Psoas muscle (tissue), 8 donors: ENCODE data around the gene TAC3. TPM values are rescaled to one million over a fixed set of nuclear protein-coding genes. Genes with fewer than 3 reads are reported as not detected.

Source experiments
- ATAC-seq, 4 donors: fragments of 200-7000 bp; cut with Tn5 transposase; one replicate each; pipeline ENCODE4 v1.9.1; 2020; ENCODE audit warnings: moderate library complexity in 3 of 4, mild to moderate bottlenecking in 2 of 4
- DNase-seq, 2 donors: peaks; one replicate each; pipeline ENCODE4 v3.0.0-alpha.2; 2020
- H3K27ac ChIP-seq: fragments of 200-600 bp; one replicate; pipeline ENCODE4 v1.8.0; 2022
- H3K27me3 ChIP-seq, 3 donors: fragments of 200-600 bp in 1 of 3; one replicate each; pipeline versions ENCODE4 v1.6.1 to v1.8.0; 2013 to 2022; ENCODE audit warnings: low read length in 2 of 3, mild to moderate bottlenecking in 2 of 3, moderate library complexity in 1 of 3; ENCODE audit not compliant: insufficient read depth in 3 of 3
- H3K36me3 ChIP-seq, 2 donors: fragments of 200-600 bp in 1 of 2; one replicate each; pipeline versions ENCODE4 v1.6.1 to v1.8.0; 2013 to 2022; ENCODE audit warnings: low read depth in 1 of 2, mild to moderate bottlenecking in 1 of 2, moderate library complexity in 1 of 2; ENCODE audit not compliant: insufficient read depth in 1 of 2
- H3K4me1 ChIP-seq: fragments of 200-600 bp; one replicate; pipeline ENCODE4 v1.8.0; 2022
- H3K4me3 ChIP-seq: fragments of 200-600 bp; one replicate; pipeline ENCODE4 v1.8.0; 2022; ENCODE audit warnings: mild to moderate bottlenecking
- H3K9me3 ChIP-seq: fragments of 200-600 bp; one replicate; pipeline ENCODE4 v1.8.0; 2022
- WGBS, 3 donors: extraction: QIAGEN DNeasy Blood & Tissue Kit; methylation state at CpG; one replicate each; pipeline versions ENCODE4 v1.1.6 to v1.1.7; 2013; 5-methylcytosine and 5-hydroxymethylcytosine counted together
- intact Hi-C, 2 donors: fragments of 100-400 bp; cut with DNase I; formaldehyde crosslinking; loops; one replicate each; pipeline versions ENCODE4 v1.11.0 to v1.14.2; 2022
- polyA plus RNA-seq, 3 donors: library from polyadenylated mRNA; stranded (reverse); fragments of 200-250 nt; gene quantifications; one replicate each; pipeline ENCODE4 v1.2.3, GENCODE V29; 2013
- total RNA-seq, 4 donors: library from RNA; stranded (reverse); fragmentation: NEBNext Ultra II Directional in 2 of 4; extraction: Animal tissue kit (Norgen Biotek cat#: 25700) in 2 of 4; gene quantifications; one replicate each; pipeline versions ENCODE4 v1.2.1 to v1.2.4, GENCODE V29; 2021 to 2023
- TF ChIP-seq, protein P1 (sequence below): fragments of 200-600 bp; IDR thresholded peaks from one replicate; pipeline ENCODE4 v1.8.0; 2022; ENCODE audit warnings: antibody characterized with exemption
- donor health status: healthy with polysubstance abuse.
- donor health status: DM: no; HTN: no; CAD: no; lungs with moderate emphysema.
- donor health status: Bipolar disorder and iron deficiency.
- donor health status: healthy.
- donor health status: DM: yes; HTN: yes; CAD: no.
- donor health status: DM: no; HTN: no; CAD: no.
- donor health status: DM: no; HTN: no; CAD: no.
- donor health status: DM: yes; HTN: yes; CAD: no.

TAC3 gene
- total and polyA plus RNA-seq, 7 donors: 0.09 TPM; not detected in 6

DNA sequence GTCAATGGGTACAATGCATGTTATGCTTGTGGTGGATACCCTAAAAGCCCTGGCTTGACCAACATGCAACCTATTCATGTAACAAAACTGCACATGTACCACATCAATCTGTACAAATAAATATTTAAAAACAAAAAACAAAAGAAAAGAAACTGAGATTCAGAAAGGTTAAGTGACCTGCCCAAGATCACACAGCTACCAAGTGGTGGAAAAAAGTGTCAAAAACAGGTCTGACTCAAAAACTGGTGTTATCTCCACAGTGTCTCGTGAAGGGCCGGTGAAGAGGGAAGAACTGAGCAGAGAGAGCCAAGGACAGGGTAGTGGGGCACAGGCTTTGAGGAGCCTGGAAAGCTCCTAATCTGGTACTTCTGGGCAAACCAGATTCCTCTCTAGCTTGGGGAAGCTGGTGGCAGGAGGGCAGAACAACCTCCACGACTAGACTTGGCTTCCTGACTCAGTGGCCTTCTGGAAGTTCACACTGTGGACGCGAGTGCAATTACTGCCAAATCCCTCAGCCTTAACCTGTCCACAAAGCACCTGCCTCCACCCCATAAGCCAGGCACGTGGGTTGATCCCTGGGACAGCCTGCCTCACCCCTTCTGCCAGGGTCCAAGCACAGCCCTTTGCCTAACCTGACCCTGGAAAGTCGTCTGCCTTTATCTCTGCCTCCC, 25.5 kb downstream of the TAC3 start:
- Histone ChIP-seq H3K36me3 (peaks cover 0 to 6% of the 10 kb centered on the region in 2 donors), H3K4me1 (peaks cover 9% of the 10 kb centered on the region), H3K4me3 (no peak overlapping the region), H3K27ac (no peak overlapping the region), H3K9me3 (no peaks in the 10 kb centered on the region), H3K27me3 (no peaks in the 10 kb centered on the region)
- ATAC-seq (no peak), DNase-seq (no peak)
- WGBS, 3 donors: 57 to 66% (median 65%) methylated on average over 7 of the region's 7 CpGs
- TF ChIP-seq, protein P1, sequence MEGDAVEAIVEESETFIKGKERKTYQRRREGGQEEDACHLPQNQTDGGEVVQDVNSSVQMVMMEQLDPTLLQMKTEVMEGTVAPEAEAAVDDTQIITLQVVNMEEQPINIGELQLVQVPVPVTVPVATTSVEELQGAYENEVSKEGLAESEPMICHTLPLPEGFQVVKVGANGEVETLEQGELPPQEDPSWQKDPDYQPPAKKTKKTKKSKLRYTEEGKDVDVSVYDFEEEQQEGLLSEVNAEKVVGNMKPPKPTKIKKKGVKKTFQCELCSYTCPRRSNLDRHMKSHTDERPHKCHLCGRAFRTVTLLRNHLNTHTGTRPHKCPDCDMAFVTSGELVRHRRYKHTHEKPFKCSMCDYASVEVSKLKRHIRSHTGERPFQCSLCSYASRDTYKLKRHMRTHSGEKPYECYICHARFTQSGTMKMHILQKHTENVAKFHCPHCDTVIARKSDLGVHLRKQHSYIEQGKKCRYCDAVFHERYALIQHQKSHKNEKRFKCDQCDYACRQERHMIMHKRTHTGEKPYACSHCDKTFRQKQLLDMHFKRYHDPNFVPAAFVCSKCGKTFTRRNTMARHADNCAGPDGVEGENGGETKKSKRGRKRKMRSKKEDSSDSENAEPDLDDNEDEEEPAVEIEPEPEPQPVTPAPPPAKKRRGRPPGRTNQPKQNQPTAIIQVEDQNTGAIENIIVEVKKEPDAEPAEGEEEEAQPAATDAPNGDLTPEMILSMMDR: no peak
- intact Hi-C loops: loop anchor here in 1 of 2 donors (10.0 kb wide), 1 partner anchor 476 kb away; no protein-coding TSS in a partner anchor

GRCh38 chr12:56989861-56990610, 26.3 kb downstream of the TAC3 start:
- intact Hi-C loops: loop anchor here in 1 of 2 donors (5.0 to 10.0 kb wide), 2 partner anchors 233 to 475 kb away; no protein-coding TSS in a partner anchor
- 66 to 69% (median 66%) methylated on average over 7 of the region's 7 CpGs for WGBS, 3 donors
- no peak for DNase-seq
- H3K9me3 ChIP-seq: no peaks in the 10 kb centered on the region
- H3K4me3 ChIP-seq: no peak overlapping the region
- TF ChIP-seq, protein P1: no peak
- no peaks in the 10 kb centered on the region for H3K27me3 ChIP-seq
- no peak overlapping the region for H3K27ac ChIP-seq
- H3K36me3 ChIP-seq: peaks cover 0 to 1% of the 10 kb centered on the region in 2 donors
- no peak for ATAC-seq
- peaks cover 9% of the 10 kb centered on the region for H3K4me1 ChIP-seq

- no peak overlapping the region for H3K4me3 ChIP-seq
- TF ChIP-seq, protein P1: no peak
- no peaks in the 10 kb centered on the region for H3K36me3 ChIP-seq
- no peak for ATAC-seq
- no peak overlapping the region for H3K27ac ChIP-seq
- H3K4me1 ChIP-seq: peaks cover 9% of the 10 kb centered on the region
- WGBS, 3 donors: 53 to 58% (median 53%) methylated on average over 5 of the region's 5 CpGs
- DNase-seq: no peak
- intact Hi-C loops: loop anchor here in 1 of 2 donors (5.0 kb wide), 1 partner anchor 231 kb away; no protein-coding TSS in a partner anchor
- H3K9me3 ChIP-seq: no peaks in the 10 kb centered on the region
- no peaks in the 10 kb centered on the region for H3K27me3 ChIP-seq
Observed at GRCh38 chr12:56988207-56988739, 28.1 kb downstream of the TAC3 start.

DNA sequence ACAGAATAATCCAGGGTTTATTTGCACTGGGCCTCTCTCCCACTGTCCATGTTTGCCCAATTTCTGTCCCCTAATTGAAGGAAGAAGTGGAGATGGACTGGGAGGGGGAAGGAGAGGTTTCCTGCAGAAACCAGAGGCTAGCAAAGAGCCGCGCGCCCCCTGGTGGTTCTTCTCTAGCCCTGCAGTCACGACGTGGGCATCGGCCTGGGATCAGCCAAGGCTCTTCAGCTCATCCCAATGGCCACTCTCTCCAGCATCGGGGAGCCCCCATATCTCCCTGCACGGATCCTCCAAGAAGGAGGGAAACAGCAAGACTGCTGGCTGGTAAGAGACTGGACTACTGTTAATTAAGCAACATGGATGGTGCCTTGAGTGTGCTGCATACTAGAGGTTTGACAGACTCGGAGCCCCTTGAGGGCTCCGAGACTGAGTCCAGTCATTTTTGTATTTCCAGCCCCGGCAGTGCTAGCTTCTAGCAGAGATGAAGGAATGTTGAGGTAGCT, 28.7 kb downstream of the TAC3 start:
- DNase-seq: peak; percentile 81 to 87
- TF ChIP-seq, protein P1: peak; percentile 92
- no peaks in the 10 kb centered on the region for H3K9me3 ChIP-seq
- peak; percentile 87 to 97 (median 88) for ATAC-seq
- H3K27ac ChIP-seq: no peak overlapping the region
- intact Hi-C loops: loop anchor here (2.0 to 5.0 kb wide), 2 partner anchors 229 to 230 kb away; no protein-coding TSS in a partner anchor
- WGBS, 3 donors: 23 to 25% (median 24%) methylated on average over 11 of the region's 11 CpGs
- peaks cover 9% of the 10 kb centered on the region for H3K4me1 ChIP-seq
- H3K36me3 ChIP-seq: no peaks in the 10 kb centered on the region
- no peaks in the 10 kb centered on the region for H3K27me3 ChIP-seq
- H3K4me3 ChIP-seq: no peak overlapping the region
